DLD1 (cell line): Measurements from ENCODE around the gene CDH24.

Experiments used
- in situ Hi-C: cut with HindIII; loops from 2 replicates; pipeline ENCODE4 v1.10.0; 2017; ENCODE audit warnings: low sequenced_read_pairs

Gene CDH24, protein sequence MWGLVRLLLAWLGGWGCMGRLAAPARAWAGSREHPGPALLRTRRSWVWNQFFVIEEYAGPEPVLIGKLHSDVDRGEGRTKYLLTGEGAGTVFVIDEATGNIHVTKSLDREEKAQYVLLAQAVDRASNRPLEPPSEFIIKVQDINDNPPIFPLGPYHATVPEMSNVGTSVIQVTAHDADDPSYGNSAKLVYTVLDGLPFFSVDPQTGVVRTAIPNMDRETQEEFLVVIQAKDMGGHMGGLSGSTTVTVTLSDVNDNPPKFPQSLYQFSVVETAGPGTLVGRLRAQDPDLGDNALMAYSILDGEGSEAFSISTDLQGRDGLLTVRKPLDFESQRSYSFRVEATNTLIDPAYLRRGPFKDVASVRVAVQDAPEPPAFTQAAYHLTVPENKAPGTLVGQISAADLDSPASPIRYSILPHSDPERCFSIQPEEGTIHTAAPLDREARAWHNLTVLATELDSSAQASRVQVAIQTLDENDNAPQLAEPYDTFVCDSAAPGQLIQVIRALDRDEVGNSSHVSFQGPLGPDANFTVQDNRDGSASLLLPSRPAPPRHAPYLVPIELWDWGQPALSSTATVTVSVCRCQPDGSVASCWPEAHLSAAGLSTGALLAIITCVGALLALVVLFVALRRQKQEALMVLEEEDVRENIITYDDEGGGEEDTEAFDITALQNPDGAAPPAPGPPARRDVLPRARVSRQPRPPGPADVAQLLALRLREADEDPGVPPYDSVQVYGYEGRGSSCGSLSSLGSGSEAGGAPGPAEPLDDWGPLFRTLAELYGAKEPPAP

DNA sequence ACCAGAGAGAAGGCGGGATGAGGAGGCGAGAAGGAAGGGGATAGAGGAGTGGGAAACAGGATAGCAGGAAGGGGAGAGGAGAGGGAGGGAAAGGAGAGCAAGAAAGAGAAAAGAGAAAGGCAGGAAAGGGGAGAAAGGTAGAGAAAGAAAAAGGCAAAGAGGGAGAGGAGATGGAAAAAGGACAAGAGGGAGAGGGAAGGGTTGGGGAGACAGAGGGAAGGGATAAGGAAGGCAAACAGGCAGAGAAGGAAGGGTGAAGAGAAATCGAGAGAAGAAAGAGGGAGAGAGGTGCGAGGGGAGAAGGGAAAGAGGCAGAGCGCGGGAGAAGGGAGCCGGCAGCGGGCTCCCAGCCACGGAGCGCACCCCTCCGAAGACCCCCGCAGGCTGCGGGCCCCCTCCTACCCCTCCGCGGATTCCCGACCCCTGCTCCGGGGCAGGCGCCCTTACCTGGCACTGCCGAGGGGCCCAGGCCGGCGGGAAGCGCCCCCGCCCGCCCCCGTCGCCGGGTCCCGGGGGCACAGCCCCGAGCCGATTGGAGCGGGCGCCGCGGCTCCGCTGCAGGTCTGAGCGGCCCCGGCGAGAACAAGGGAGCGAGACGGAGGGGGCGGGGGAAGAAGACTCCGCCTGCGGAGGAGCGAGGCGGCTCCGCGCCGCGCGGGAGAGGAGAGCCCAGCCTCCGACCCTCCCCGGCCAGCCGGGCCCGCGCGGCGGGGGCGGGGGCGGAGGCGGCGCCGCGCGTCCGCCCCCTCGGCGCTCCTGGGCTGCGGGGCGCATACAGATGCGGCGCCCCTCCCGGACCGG, at the start of gene CDH24:
CDH24 (minus strand) TSS at position 565 of the 801 bp plus-strand sequence. CDS start 1,787 bp downstream, outside the sequence.
- in situ Hi-C loops, result no loop called here

DNA sequence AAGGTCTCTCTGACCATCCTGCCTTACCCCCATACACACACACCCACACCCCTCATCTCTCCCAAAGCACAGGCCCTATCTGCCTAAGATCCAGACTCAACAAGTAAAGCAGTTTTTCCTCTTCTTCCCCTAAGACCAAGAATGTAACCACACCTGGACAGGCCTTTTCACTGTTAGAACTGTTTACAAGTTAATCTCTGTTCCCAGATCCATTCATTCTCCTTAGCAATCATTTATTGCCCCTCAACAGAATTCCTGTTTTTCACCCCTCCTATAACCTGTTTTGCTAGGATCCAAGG, 49.4 kb upstream of the CDH24 start:
- in situ Hi-C loops, result no loop called here

DNA sequence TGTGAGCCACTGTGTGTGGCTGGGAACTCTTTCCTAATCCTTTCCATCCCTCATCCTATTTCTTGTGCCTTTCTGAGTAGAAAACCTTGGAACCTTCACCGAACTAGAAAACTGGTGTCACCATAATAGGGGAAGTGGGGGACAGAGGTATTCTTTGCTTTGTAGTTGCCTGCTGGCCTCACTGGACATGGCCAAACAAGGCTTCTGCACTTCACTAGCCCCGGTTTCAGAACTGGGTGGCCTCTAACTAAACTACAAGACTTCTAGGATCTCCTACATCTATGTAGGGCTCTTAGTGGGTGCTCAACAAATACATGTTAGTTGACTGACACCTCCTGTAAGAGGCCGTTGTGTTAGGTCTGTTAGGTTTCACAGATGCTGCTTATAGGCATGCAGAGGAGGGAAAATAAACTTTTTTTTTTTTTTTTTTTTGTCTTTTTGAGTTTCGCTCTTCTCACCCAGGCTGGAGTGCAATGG, 48.1 kb upstream of the CDH24 start:
- in situ Hi-C loops, result no loop called here

DNA sequence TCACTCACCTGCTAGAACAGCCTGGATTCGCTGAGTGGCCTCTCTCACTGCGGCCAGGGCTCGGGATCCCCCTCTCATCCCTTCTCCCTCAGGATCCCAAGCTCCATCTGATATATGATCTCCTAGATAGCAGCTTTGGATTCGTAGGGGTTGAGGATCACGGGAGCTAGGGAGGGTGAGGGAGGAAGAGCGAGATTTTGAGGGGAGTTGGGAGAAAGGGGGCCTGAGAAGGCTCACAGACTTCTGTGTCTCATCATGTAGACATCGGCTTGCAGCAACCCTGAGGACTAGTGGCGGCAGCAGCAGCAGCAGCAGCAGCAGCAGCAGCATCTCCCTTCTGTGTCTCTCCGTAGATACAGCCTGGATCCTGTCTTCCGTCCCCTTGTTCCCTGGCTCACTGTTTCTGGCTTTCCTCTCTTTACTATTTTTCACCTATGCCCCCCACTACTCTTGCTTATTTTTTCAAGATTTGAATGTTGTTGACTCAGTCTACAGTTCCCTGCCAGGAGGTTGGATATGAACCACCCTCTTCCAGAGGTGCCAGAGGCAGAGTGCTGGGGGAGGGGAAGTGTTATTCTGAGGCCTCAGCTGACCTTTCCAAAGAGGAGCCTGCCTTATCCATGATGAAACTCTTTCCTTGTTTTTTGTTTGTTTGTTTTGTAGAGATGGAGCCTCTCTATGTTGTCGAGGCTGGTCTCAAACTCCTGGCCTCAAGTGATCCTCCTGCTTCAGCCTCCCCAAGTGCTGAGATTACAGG, 47.4 kb upstream of the CDH24 start, which contains the start of gene CIROP:
CIROP (minus strand) TSS at position 399 of the 757 bp plus-strand sequence; CDS start at position 330, 69 bp downstream.
- in situ Hi-C loops, result no loop called here

DNA sequence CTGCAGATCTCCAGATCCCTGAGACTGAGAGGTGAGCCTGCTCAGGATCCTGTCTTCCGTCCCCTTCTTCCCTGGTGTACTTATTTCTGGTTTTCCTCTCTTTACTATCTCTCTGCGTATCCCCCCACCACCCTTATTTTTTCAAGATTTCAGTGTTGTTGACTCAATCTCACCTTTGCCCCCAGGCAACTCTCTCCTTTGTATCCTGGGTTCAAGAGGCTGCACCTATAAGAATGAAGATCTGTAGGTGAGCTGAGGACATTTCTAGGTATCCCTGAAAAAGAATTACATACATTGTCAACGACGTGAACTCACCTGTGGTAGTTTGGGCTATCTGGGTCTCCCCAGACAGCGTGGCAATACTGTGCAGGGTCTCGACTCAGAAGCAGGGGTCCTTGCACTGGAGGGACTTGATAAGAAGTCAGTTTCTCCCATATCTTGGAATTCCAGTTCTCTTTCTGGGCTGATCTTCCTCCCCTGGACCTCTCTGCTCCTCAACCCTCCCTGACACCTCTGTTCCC, 46.8 kb upstream of the CDH24 start:
- in situ Hi-C loops, result no loop called here

DNA sequence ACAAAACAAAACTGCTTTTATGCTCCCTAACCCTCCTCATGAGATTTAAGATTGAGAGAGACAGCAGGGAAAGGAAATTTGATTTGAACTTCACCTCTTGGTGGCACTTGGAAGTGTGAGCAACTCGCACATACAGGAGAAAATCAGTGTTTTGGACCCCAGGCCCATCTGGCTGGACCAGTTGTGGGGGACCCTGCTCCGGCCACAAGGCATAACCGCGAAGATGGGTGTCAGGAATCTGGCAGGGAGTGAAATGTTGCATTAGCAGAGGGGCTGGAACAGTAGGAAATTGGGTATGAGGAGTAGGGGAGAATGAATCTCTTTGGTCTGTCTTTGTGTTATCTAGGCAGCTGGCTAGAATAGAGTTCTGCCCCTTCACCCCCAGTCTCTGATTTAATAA, 46.3 kb upstream of the CDH24 start:
- in situ Hi-C loops, result no loop called here

DNA sequence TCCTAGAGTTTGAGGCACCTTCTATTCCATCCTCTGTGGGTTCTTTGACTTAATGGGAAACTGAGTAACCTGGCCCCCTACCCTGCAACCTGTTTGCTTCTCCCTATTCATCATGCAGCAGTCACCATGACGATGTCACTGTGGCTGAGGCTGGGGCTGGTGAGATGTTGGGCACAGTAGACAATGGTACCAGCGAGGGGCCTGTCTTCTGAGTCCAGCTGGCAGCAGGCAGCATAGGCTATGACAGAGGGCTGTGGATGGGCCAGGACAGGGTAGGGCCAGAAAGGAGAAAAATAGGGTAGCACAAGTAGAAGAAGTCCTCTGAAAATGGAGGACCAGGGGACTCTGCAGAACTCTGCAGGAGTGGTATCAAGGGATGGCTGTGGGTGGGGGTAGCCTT, 45.5 kb upstream of the CDH24 start:
- in situ Hi-C loops, result no loop called here

DNA sequence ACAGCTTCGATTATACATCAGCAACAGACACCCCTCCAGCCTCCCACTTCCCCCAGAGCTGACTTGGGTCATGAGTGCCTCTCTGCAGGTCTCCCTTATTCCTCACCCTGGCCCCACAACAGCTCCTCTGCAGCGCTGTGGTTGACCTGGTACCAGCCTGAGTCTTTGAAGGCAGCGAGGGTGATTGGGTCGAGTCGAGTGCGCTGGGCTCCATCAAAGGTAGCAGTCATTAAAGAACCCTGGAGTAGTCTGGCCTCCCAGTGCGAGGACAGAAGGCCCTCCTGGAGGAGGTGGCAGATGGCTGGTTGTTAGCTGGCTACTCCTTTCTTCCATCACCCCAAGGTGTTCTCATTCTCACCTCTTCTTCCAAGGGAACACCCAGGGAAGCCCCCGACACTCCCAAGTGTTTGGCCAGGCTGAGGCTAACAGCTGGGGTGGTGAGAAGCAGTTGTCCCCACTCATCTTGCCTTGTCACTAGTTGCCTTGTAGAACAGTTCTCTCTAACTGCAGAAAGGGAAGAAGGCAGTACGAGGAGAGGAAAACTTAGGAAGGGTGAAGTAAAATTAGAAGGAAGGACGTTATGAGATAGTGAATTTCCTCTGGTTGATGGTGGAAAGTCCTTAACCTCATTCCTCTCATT, 44.8 kb upstream of the CDH24 start:
- in situ Hi-C loops, result no loop called here

DNA sequence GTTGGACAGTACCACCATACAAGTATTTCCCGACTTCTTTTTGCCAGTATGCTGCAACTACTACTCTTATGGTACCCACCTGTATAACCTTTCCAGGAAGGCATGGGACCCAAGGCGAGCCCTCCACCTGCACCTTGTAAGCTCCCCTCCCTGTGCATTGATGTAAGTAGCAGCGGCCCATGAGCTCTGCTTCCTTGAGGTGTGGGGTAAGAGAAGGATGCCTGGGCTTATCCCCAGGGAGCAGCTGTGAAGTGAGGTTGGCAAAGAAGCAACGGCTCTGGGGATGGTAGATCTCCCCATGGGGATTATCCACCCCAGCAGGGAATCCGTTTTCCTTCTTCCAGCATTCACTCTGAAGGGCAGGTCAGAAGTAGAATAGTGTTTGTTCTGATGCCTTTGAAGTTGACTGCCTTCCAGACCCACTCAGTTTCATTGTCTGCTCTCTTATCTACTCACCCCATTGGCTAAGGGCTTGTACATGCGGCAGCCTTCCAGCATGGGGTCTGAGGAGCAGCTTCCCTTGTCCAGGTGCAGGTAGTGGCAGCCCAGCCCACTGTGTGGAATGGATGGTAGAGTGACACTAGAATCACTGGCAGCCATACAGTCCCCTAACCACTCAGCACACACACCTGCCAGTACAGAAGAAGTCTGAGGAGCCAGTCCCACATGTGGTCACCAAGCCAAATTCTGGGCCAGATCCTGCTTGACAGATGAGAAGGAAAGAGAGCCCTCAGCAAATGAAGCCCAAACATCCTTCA, 44.1 kb upstream of the CDH24 start:
- in situ Hi-C loops, result no loop called here

DNA sequence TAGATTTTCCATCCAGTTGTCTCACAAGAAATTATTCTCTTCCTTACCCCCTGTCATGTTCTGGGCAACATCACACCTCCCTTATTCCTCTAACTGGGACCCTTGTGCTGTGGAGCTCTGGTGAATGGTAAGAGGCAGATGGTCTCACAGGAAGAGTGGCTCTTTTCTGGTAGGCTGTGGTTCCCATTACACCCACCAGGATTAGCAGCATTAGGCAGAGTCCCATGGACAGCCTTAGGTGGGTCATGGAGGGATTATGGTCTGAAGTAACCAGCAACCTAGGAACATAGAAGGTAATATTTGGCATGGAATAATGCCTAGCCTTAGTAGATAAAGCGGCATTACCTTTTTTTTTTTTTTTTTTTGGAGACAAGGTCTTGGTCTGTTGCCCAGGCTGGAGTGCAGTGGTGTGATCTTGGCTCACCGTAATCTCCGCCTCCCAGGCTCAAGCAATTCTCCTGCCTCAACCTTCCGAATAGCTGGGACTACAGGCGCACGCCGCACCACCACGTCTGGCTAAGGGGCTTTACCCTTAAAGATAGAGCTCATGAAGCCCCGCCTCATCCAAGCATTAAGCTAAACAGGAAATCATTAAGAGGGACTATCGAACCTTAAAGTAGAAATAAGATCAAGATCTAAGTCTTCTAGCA, 42.0 kb upstream of the CDH24 start:
- in situ Hi-C loops, result no loop called here

DNA sequence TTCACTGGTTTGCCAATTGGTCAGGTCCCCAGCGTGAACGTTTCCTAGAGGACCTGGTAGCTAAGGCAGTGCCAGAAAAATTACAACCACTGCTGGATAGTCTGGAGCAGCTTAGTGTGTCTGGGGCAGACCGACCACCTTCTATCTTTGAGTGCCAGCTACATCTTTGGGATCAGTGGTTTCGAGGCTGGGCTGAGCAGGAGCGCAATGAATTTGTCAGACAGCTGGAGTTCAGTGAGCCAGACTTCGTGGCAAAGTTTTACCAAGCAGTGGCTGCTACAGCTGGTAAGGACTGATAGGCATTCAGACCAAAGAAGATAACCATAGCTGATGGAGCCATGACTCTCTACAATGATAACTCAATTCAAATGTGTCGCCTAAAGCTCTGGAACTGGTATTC, 40.5 kb upstream of the CDH24 start:
- in situ Hi-C loops, result no loop called here

DNA sequence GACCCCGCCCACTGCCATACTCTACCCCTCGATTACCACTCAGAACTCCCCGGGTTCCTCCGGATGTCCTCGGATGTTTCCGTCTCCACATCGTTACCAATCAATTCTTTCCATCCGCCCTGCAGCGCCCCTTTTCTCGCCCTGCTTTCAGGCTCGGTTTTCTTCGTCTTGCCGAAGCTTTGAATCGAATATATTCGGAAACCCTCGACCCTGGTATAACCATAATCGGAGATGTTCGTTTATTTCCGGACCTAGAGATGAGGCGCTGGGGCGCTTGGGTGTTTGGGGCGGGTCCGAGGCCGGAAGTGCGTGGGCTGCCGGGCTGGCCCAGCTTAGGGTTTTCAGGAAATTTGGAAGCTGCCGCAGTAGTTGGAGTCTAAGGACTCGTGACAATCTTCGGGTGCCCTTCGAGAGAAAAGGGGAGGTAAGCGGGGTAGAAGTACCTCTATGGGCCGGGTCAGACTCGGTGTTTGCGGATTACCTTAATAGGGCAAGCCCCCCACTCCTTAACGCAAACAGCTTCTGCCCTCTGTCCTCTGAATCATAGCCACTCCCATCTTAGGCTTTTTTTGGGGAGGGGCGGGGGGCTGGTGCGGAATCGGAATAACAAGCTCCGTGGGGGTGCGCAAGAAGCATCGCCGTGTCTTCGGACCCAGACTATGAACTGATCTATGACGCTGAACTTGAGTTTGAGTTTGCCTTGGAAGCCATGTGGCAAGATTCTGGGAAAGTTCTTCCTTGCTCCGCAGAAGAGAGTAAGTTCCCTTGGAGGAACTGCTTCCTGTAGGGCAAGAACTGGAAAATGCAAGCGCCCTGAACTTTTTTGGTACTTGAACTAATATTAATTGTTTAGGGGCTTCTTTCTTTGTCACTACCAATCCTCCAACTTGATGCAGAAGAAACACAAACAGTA, 38.1 kb upstream of the CDH24 start, which contains the start of gene C14orf119:
C14orf119 (plus strand) TSS at position 310 of the 913 bp plus-strand sequence. CDS start 2,154 bp downstream, outside the sequence.
- in situ Hi-C loops, result no loop called here

DNA sequence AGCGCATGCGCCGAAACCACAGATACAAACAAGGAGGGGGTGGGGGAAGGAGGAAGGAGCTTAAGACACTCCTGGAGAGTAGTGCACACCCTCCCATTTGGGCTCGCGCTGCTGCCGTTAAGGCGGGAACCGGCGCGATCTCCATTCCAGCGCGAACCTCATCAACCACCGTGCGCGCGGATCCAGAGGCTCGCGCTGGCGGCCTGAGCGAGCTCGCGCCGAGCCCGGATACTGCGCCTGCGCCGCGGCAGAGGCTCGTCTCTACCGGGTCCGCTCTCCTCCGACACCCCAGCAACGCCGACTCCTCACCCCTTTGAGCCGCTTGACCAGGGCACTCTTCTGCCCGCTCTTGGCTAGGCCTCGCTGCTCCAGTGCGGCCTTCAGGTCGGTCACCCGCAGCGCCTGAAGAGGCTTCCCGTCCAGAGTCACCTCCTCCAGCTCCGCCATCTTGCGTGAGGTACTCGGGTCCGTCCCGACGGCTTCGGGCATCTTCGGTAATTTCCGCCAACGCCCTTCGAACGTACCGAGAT, 37.4 kb upstream of the CDH24 start, which contains the start of gene ACIN1:
ACIN1 (minus strand) TSS at position 471 of the 530 bp plus-strand sequence; CDS start at position 447, 24 bp downstream.
- in situ Hi-C loops, result no loop called here

DNA sequence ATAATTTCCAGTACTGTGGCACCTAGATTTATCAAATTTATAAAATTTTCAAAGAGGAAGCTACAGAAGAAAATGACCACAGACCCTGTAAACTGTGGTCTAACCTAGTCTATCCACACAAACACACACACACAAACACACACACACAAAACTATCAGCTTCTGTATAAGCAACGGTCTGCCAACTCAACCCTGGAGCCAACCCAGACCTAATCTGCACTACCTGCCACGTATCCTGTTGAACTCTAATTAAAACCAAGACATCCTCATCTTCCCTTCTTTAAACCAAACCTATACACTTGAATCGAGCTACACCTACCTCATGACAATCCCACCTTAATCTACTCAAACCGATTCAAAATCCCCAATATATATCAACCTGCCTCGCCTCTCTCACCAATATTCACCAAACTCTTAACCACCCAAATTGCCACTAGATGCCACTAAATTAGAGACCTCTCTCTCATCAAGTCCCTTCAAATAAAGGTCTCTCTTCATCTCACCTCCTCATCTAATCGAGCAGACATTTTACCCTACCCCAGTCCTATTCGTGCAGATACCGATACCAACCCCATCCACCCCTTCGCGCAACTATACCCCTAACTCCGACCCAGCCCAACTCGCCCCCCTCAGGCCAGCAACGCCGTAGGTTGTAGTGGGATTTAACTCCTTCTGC, 36.8 kb upstream of the CDH24 start:
- in situ Hi-C loops, result no loop called here

DNA sequence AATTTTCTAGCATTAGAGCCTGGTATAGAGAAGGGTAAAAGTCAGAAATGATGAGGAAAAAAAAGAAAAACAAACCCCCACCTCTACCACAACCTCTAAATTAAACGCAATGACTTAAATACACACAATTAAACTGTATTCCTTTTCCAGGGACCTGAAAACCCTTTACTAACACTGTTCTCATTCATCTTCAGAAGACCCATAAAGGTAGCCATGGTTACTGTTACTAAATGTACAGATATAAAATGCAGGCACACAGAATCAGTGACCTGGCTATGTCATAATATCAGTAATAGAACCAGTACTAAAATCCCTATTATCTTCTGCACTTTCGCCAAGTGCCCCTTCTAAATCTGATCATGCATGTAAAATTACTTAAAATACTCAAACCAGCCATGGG, 36.2 kb upstream of the CDH24 start:
- in situ Hi-C loops, result no loop called here

DNA sequence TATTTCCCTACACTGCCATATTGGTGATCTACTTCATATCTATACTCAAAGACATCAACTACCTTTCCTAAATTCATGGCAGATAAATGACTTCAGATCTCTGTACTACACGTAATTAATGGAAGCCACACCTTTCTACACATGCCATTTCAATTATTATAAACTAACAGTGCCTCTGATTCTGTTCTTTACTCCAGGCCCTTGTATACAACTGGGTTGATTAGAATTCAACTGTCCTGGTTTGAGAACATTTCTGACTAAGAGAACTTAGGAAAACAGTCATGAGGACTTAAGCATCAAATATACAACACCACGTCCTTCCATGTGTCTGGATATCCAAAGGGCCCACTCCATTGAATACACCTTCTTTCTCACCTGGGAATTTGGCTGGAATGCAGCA, 35.8 kb upstream of the CDH24 start:
- in situ Hi-C loops, result no loop called here
